DND-41 (cell line): ENCODE data around the gene PXMP2.
A peak's percentile ranks its signal among the peaks of the same experiment; 100 is the strongest.

ENCODE experiments used
- ATAC-seq: fragments of 200-7000 bp; cut with Tn5 transposase; 3 replicates; pipeline ENCODE4 v1.9.1; 2021; ENCODE audit warnings: low read depth; ENCODE audit not compliant: insufficient read depth
- DNase-seq: peaks from one replicate; pipeline ENCODE4 v3.0.0-alpha.2; 2020
- H2AFZ ChIP-seq: 2 replicates; pipeline ENCODE4 v1.6.0; 2012; ENCODE audit warnings: low read depth, low read length
- H3K27ac ChIP-seq: 2 replicates; pipeline ENCODE4 v1.5.1; 2012; ENCODE audit warnings: low read length, inconsistent platforms
- H3K27me3 ChIP-seq: fragments of 200-600 bp; sonication (generic); 2 replicates; pipeline ENCODE4 v1.6.0; 2012; ENCODE audit warnings: low read length, mild to moderate bottlenecking, inconsistent platforms; ENCODE audit not compliant: insufficient read depth, poor library complexity
- H3K36me3 ChIP-seq: 2 replicates; pipeline ENCODE4 v1.5.1; 2012; ENCODE audit warnings: low read length, inconsistent platforms; ENCODE audit not compliant: insufficient read depth
- H3K4me1 ChIP-seq: 2 replicates; pipeline ENCODE4 v1.5.1; 2012; ENCODE audit warnings: mild to moderate bottlenecking, low read length; ENCODE audit not compliant: insufficient read depth
- H3K4me2 ChIP-seq: 2 replicates; pipeline ENCODE4 v1.6.0; 2012; ENCODE audit warnings: mild to moderate bottlenecking, moderate library complexity, low read length, inconsistent platforms; ENCODE audit not compliant: insufficient read depth
- H3K4me3 ChIP-seq, 2 experiments: fragments of 200-600 bp in 1 of 2; shearing (Covaris generic) in 1 of 2; 2 replicates each; pipeline ENCODE4 v1.5.1; 2012 to 2016; ENCODE audit warnings: inconsistent platforms in 2 of 2, low read length in 2 of 2, mild to moderate bottlenecking in 2 of 2, low read depth in 1 of 2, moderate library complexity in 1 of 2
- H3K79me2 ChIP-seq: 2 replicates; pipeline ENCODE4 v1.6.0; 2012; ENCODE audit warnings: low read length, inconsistent platforms; ENCODE audit not compliant: insufficient read depth
- H3K9ac ChIP-seq: 2 replicates; pipeline ENCODE4 v1.6.0; 2012; ENCODE audit warnings: low read depth, mild to moderate bottlenecking, inconsistent platforms, low read length, moderate library complexity
- H3K9me3 ChIP-seq: 2 replicates; pipeline ENCODE4 v1.5.1; 2012; ENCODE audit warnings: low read length, moderate library complexity, mild to moderate bottlenecking, inconsistent platforms; ENCODE audit not compliant: insufficient read depth, severe bottlenecking
- H4K20me1 ChIP-seq: 2 replicates; pipeline ENCODE4 v1.6.0; 2012; ENCODE audit warnings: low read length; ENCODE audit not compliant: insufficient read depth
- EZH2 ChIP-seq: IDR thresholded peaks from 3 replicates; pipeline ENCODE4 v1.6.1; 2012; ENCODE audit warnings: borderline replicate concordance, low read depth, mild to moderate bottlenecking, moderate library complexity, low read length, inconsistent platforms; ENCODE audit not compliant: severe bottlenecking
- TF ChIP-seq, protein P1 (sequence below): IDR thresholded peaks from 2 replicates; pipeline ENCODE4 v1.5.1; 2012; ENCODE audit warnings: borderline replicate concordance, low read length, moderate library complexity, mild to moderate bottlenecking; ENCODE audit not compliant: poor library complexity, severe bottlenecking; ENCODE audit errors: extremely low read depth

Gene PXMP2

GRCh38 chr12:132736378-132736777 lies 49.0 kb downstream of the PXMP2 start:
- no peaks in the 10 kb centered on the region for H3K4me1 ChIP-seq
- DNase-seq (no peak), ATAC-seq (no peak)
- peaks cover 95% of the 10 kb centered on the region for H3K36me3 ChIP-seq
- TF ChIP-seq, protein P1, sequence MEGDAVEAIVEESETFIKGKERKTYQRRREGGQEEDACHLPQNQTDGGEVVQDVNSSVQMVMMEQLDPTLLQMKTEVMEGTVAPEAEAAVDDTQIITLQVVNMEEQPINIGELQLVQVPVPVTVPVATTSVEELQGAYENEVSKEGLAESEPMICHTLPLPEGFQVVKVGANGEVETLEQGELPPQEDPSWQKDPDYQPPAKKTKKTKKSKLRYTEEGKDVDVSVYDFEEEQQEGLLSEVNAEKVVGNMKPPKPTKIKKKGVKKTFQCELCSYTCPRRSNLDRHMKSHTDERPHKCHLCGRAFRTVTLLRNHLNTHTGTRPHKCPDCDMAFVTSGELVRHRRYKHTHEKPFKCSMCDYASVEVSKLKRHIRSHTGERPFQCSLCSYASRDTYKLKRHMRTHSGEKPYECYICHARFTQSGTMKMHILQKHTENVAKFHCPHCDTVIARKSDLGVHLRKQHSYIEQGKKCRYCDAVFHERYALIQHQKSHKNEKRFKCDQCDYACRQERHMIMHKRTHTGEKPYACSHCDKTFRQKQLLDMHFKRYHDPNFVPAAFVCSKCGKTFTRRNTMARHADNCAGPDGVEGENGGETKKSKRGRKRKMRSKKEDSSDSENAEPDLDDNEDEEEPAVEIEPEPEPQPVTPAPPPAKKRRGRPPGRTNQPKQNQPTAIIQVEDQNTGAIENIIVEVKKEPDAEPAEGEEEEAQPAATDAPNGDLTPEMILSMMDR, result no peak
- TF ChIP-seq EZH2, result no peak
- no peak overlapping the region for H2AFZ ChIP-seq
- peaks cover 14% of the 10 kb centered on the region; the same call in 1 of the 2 replicates for H3K79me2 ChIP-seq
- no peak overlapping the region for H3K27ac ChIP-seq
- H3K9ac ChIP-seq, result no peak overlapping the region
- no peak overlapping the region for H3K4me2 ChIP-seq
- H3K4me3 ChIP-seq, result no peak overlapping the region
- peaks cover 39% of the 10 kb centered on the region; the same call in 1 of the 2 replicates for H4K20me1 ChIP-seq
- H3K9me3 ChIP-seq, result no peaks in the 10 kb centered on the region
- no peaks in the 10 kb centered on the region for H3K27me3 ChIP-seq

GRCh38 chr12:132736913-132737312 lies 49.5 kb downstream of the PXMP2 start:
- H3K4me2 ChIP-seq, result no peak overlapping the region
- peaks cover 14% of the 10 kb centered on the region; the same call in 1 of the 2 replicates for H3K79me2 ChIP-seq
- DNase-seq, result no peak
- no peaks in the 10 kb centered on the region for H3K27me3 ChIP-seq
- peak; percentile 32; the same call in 1 of the 3 replicates for ATAC-seq
- no peaks in the 10 kb centered on the region for H3K4me1 ChIP-seq
- H3K9ac ChIP-seq, result no peak overlapping the region
- no peak overlapping the region for H3K4me3 ChIP-seq
- H3K36me3 ChIP-seq, result peaks cover 95% of the 10 kb centered on the region
- no peak overlapping the region for H2AFZ ChIP-seq
- no peak overlapping the region for H3K27ac ChIP-seq
- TF ChIP-seq, protein P1, result no peak
- no peak for TF ChIP-seq EZH2
- H3K9me3 ChIP-seq, result no peaks in the 10 kb centered on the region
- peaks cover 39% of the 10 kb centered on the region; the same call in 1 of the 2 replicates for H4K20me1 ChIP-seq

- ATAC-seq (no peak), DNase-seq (no peak)
- Histone ChIP-seq H3K27ac (no peak overlapping the region), H3K27me3 (no peaks in the 10 kb centered on the region), H3K79me2 (peaks cover 38% of the 10 kb centered on the region), H3K4me3 (no peak overlapping the region), H3K9me3 (no peaks in the 10 kb centered on the region), H3K4me1 (no peaks in the 10 kb centered on the region), H3K4me2 (no peak overlapping the region), H3K9ac (no peak overlapping the region), H4K20me1 (peaks cover 56% of the 10 kb centered on the region; the same call in 1 of the 2 replicates), H2AFZ (no peak overlapping the region), H3K36me3 (peaks cover 93% of the 10 kb centered on the region)
- TF ChIP-seq, protein P1, result no peak
- TF ChIP-seq EZH2, result no peak
Measured at GRCh38 chr12:132739600-132740312, 52.4 kb downstream of the PXMP2 start.
